Hematopoietic multipotent progenitor cell treated with erythropoietin and hydrocortisone succinate and interleukin-3 and kit ligand, for 17 days (in vitro differentiated cells): Measurements from ENCODE around the gene SKI.

Experiments used
- DNase-seq: peaks from one replicate; pipeline ENCODE4 v3.0.0-alpha.2; 2015; ENCODE audit warnings: low spot score

SKI gene

DNA sequence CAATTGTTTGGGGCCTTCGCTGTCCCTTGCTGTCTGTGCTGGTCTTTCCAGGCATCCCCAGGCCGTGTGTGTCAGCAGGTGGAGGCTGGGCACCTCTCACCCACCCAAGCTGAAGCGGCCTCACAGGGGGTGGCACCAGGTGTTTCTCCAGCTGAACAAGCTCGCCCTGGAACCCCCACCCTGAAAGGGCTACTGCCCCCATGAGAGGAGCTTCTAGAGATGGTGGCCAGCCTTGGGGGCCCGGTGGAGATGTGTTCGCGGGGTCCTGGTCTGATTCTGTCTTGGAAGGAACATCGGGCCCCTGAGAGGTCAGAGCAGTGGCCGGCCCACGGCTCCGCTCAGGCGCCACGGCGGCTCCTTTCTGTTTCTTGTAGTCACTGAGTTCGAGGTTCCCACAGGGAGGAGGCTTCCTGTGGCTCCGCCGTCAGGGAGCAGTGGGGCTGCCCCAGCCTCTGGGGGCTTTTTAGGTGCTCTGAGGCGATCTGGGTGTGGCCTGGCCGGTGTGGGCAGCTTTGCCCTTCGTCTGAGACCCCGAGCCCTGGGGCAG, 46.9 kb downstream of the SKI start:
- no peak for DNase-seq

DNA sequence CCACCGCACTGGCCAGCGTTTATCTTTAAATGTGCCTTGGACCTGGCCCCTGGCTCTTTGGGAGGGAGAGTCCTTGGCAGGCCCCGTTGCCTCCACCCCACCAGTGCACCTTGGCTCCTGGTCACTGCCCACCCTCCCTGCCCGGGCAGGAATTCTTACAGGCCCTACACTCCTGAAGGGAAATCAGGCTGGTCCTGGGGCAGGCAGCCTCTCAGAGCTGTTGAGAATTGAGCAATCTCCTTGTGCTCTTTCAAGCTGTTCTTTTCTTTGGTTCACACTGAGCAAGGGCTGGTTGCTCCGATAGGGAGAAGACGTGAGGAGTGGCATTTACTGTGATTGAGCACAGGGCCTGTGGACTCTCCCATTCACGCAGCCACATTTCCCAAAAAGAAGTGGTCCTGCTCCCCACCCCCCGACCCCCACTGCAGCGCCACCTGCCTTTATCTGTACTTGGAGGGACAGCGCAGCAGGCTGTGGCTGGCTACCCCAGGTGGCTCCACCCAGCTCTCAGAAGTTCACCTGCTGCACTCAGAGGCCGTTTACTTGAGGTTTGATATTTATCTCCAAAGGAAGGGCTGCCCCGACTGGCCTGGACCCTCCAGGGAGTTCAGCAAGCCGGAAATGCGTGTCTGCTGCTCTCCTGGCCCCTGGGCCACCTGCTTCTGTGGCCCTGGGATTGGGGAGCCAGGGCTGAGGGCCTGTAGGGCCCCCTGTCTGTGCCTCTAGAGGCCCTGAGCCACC, 47.8 kb downstream of the SKI start:
- DNase-seq: no peak

DNA sequence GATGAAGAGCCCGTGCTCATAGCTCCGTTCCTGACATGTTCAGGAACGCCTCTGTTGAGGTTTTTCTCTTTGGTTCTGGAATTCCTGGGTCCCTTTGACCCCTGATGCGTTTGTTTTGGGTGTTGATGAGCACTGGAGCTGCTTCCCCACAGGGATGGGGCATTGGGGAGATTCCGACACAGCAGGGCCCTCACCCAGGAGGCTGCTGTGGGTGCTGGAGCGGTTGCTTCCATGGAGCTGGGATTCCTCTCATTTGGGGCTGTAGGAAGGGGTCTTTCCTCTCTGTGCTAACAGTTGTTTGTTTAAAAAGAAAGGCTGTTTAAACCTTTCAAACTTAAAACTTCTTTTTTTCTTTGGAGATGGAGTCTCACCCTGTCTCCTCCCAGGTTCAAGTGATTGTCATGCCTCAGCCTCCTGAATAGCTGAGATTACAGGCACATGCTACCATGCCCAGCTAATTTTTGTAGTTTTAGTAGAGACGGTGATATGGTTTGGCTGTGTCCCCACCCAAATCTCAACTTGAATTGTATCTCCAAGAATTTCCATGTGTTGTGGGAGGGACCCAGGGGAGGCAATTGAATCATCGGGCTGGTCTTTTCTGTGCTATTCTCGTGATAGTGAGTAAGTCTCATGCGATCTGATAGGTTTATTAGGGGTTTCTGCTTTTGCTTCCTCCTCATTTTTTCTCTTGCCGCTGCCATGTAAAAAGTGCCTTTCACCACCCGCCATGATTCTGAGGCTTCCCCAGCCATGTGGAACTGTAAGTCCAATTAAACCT, 48.9 kb downstream of the SKI start:
- DNase-seq: no peak

DNA sequence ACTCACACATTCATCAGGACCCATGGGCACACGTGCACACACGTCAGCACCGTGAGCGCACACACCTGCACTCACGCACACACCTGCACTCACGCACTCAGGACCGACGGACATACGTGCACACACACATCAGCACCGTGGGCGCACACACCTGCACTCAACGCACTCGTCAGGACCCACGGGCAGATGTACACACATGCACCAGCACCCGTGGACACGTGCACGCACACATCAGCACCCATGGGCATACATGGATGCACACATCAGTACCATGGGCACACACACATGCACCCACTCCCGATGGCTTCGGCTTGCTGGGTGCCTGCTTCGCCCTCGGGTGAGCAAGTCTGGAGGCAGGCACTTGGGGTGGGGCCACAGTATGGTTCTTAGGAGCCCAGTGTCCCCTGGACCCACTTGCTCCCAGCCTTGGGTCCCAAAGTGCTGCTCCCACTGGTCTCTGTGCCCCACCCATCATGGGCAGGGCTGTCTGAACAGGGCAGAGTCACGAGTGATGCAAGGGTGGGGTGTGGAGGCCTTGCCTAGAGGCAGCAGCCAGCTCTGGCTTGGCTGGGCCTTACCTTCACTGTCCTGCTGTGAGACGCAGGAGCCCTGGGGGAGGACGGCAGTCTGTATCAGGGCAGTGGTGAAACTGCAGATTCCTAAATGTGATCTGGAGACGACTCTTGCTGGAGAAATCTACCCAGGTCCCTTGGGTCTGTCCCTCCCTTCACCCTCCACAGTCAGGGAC, 49.8 kb downstream of the SKI start:
- peak; percentile 11 for DNase-seq

DNA sequence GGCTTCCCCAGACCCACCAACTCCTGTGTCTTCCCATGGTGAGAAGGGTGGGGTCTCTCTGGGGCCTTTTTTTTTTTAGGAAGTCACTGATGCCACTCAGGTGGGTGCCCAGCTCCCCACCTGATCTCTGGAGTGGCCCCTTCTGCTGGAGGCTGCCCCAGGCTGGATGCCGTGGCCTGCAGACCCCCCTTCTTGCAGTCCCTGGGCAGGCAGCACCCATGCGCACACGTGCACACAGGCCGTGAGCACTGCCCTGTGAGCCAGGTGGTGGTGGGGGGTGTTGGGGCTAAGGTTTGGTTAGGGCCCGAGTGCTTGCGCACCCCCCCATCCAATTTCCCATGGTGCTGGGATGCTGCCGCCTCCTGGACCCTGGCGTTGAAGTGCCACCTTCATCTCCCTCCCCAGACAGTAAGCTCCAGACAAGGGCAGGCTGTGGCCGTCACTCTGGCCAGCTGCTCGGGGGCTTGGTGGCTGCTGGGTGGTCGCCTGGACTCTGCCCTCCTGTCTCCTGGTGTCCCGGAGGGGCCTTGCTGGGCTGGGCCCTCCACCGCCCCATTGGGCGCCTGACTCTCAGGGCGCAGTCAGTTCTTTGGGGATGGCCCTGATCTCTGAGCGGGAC, 50.6 kb downstream of the SKI start:
- DNase-seq: no peak

DNA sequence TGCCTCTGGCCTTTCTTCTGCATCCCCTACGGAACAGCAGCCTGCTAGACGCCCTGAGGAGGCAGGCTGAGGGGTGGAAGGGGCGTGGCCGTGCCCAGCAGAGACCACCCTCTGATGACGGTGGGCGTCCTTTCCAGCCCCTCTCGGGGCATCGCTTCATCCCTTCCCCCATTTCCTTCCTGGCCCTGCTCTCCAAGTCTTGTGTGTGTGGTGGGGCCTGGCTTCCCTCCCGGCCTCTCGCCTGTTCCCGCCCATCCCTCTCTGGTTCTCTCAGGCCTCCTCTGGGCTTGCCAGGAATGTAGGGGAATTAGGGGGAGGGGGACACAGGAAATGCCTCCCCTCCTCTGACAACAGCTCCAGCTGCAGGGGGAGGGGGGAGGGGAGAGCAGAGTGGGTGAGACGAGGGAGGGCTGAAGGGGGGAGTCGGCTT, 51.1 kb downstream of the SKI start:
- DNase-seq: no peak

DNA sequence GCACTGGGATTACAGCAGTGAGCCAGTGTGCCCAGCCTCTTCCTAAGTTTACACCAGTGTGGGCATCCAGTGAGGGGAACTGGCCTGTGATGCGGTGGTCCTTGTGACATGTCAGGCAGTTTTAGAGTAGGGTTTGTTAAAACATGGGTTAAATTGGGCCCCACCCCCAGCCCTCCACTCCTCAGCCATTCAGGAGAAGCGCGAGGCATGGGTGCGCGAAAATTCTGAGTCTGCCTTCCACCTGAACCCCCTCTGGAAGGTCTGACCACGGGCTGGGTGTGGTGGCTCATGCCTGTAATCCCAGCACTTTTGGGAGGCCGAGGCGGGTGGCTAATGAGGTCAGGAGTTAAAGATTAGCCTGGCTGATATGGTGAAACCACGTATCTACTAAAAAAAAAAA, 51.7 kb downstream of the SKI start:
- DNase-seq: no peak

DNA sequence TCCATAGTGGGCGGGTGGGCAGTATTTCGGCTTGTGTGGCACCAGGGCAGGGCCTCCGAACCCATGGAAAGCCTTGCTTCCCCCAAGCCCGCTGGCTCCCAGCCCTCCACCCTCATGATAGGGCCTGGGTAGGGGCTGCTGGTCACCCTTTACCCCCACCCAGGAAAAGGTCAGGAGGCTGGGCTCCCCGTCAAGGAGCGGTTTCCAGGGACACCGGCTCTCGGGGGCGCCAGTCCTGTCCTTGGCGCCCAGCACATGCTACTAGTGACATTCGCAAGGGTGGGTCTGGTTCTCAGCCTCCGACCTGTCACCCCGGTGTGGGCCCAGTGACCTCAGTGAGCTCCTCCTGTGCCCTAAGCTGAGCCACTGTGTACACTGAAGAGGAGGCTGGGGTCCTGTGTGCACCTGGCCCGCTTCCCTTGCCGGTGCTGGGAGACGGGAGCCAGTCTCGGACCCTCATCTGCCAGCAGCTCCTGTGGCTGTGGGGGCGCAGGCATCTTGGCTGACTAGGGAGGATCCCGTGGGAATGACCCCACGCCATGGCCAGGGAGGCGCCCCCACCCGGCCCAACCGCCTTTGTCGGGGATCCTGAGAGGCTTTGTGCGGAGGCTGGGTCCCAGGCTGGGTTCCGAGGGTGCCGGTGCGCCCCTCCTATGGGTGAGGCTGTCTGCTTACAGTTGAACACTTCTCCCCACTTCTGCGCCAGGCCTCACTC, 54.6 kb downstream of the SKI start:
- no peak for DNase-seq

DNA sequence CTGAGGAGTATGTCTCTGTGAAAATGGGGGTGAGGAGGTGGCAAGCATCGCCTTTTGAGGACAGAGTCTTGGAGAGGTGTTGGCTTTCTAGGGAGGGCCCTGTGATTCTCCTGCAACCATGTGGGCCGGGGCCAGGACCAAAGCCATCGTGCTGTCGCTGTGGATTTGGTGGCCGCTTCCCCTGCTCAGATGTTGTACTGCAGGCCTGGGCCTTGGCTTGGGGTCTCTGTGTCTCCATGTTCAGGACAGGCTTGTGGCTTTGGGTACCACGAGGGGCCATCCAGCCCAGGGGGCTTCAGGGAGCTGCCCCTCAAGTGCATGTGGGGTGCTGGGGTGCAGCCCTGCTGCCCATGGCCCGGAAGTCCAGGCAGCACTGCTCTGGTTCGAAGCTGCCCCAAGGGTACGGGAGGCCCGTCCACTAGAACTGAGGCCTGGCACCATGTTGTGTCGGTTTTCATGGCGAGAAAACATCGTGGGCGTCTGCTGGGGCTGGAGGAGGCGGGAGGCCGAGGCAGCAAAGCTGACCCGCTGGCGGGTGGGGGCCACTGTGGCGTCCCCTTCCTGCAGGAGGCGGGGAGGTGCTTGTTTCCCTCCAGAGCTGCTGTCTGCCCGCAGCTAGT, 55.4 kb downstream of the SKI start:
- DNase-seq: no peak

DNA sequence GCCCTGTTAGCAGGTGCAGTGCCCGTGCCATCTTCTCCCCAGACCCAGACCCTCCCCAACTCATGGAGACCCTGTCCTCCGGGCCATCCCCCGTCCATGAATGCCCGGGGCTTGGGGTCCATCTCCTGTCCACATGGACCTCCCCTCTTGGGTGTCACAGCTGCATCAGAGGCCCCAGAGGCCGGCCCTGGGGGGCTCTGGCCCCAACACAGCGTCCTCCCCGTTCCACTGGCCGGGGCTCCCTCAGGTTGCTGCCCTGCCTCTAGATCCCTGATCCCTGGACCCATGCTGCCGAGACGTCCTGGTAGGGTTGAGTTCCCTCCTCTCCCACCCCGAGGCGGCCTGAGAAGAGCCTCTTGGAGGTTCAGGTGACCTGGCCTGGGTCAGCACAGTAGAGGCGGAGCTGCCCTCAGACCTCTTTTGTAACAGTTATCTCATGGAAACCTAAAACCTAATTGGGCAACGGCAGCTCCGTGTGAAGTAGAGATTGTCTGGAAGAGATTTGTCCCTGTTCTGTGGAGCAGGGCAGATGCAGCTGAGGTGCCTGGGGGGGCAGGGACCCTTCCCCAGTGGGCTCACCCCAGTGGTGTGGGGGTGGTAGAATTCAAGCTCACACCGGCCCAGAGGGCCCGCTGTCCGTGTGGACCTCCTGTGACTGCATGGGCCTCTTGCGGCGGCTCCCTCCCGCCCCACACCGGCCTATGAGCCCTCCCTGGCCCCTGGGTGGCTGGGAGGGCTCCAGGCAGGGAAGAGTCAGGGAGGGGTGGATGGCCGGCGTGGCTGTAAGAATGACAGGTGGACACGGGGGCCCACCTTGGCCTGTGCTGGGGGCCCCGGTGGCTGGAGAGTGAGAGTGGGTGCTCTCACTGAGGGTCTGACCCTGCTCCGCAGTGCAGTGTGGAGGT, 56.1 kb downstream of the SKI start:
- DNase-seq: no peak

DNA sequence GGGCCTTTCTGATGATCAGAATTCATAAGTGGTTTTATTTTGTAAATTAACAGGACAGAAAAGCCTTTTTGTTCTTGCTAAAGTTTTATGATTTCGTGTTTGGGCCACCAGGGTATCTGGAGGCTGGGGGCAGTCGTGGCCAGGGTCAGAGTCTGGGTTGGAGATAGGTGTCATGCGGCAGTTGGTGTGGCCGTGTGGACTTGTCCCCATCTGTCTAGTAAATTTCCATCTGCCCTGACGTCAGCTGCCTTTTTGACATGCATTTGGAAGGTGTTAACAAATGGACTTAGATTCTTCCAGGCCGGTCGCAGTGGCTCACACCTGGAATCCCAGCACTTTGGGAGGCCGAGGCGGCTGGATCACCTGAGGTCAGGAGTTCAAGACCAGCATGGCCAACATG, 56.8 kb downstream of the SKI start:
- no peak for DNase-seq

DNA sequence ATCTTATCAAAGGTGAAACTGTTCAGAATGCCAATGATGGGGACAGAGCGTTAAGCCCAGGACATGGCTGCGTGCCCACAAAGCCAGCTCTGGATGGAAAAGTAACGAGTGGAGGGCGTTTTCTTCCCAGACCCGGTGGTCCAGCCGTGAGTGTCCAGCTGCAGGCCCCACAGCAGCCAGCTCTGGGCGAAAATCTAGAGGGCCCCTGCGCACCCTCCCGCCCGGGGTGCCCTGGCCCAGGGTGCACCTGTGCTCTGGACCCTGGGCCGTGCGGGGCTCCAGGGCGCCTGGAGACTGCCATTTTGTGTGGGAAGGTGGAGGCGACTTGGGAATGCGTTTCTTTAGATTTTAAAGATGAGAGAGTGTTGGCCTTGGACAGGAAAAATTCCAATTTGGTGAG, 58.8 kb downstream of the SKI start:
- DNase-seq: no peak

DNA sequence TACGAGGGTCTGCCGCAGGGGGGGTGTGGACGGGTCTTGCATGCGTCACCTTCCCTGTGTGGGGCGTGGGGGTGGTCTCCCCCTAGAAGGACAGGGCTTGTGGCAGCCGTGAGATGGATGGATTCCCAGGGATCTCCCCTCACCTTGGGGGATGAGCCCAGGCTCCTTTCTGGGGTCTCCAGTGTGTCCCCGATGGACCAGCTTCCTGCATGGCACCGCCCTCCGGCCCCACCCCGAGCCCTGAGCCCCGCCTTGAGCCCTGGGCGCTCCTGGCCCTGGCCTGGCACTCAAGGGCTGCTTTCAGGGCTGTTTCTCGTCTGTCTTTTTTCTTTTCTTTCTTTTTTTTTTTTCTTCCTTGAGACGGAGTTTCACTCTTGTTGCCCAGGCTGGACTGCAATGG, 59.5 kb downstream of the SKI start:
- DNase-seq: no peak

DNA sequence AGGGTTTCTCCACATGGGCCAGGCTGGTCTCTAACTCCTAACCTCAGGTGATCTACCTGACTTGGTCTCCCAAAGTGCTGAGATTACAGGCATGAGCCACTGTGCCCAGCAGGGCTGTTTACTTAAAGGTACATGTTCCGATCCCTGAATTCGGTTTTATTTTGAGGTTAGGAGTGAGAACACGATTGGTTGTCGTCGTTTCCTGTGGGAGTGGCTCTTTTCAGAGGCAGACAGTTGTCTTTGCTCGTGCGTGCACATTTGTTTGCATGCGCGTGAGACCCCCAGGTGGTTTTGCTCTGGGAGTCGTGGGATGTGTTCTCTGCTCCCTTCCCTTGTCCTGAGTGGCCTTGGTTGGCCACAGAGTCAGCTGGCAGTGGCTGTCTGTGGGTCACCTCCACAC, 60.2 kb downstream of the SKI start:
- no peak for DNase-seq

DNA sequence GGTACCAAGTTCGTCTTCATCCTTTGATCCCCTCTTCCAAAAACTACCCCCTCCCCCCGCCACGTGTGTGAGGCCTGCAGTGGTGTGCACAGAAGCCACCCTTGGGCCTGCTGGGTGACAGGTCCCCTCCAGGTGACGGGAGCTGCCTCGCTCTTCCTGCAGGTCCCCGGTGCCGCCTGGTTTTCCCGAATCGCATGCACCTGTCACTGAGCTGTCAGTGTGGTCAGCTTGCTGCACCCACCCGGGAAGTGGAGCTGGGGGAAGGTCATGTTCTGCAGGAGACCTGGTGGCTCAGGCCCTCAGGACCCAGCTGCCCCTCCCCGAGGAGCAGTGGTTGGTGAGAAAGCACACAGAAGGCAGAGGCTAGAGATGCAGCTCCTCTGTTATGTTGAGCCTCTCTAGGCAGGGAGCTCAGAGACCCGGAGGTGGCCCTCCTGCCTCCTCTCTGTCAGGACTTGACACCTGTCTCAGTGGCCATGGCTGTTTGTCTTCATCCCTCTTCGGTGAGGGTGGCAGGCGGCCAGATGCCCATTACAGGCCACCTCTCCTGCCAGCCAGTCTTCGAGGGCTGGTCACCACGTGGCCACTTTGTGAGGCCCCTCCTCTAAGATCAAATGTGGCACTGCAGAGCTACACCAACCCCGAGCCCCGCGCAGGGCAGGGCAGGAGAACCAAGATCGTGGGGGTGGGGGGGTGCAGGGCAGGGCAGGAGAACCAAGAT, 60.9 kb downstream of the SKI start:
- no peak for DNase-seq

DNA sequence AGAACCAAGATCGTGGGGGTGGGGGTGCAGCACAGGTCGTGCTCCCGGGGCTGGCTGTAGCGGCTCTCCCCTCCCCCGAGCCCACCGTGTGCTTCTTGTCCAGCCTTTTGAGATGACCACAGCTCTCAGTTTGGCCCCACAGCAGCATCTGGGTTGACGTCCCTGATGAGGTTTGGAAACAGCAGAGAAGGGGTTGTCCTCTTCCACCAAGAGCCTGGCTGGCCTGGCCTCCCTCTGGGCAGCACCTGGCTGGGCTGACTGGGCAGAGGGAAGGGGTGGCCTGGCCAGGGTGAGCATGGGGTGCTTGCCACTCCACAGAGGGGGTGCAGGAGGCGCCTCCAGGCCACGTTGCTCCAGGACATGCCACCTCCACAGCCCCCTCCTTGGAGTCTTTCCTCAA, 61.5 kb downstream of the SKI start:
- DNase-seq: no peak

DNA sequence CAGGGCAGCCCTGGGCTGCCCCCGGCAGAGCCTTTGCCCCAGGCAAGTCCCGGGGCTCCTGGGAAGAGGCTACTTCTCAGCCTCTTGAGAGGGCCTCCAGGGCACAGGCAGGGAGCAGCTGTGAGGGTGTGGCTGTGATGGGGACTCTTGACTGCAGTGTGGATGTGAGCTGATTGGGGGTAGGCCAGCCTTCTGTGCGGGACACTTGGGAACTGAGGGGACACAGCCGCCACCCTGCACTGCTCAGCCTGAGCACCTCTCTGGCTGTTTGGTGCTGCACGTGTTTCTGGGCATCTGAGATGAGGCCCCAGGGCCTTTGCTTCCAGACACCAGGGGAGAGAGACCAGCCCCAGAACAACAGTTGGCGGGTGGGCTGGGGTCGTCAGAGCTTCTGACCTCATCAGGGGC, 62.1 kb downstream of the SKI start:
- peak; percentile 12 for DNase-seq

DNA sequence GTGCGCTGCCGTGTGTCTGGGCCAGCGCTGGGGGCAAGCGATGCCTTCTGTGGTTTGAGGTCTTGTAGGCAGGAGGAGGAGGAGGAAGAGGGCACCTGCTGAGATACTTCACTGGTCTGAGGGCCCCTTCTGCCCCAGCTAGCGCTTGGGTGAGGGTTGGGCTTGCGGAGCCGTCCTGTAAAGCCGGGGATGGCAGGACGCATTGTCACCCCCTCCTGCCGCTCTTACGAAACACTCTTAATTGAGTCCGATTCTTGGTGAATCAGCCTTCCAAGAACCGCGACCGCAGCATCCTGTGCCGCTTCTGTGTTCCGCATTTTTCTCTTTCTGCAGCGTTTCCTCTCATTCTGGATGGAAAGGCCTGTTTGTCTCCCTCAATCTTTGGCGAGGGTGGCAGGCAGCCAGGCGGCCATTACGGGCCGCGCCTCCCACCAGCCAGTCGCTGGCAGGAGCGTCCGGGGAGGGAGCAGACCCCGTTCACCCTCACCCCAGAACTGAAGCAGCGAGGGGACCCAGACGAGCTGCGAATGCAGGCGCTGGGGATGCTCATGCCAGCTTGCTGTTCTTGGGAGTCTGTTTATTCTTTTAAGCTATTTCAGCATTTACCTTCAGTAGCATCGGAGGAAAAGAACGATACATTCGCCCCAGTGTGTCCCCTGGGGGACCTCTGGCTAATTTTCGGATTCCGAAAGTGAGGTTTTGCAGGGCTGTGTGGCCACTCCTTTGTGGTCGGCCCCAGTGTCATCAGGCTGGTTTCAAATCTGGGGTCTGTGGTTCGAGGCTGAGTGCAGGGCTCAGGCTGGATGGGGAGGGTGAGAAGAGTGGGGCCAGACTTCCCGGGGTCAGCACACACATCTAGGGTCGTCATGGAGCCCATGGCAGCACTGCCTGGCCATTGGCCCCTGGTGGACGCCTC, 62.7 kb downstream of the SKI start:
- no peak for DNase-seq
